CD14-positive monocyte (primary cell): ENCODE results near the gene SUPT6H. TPM values are rescaled to one million over a fixed set of nuclear protein-coding genes. Genes with fewer than 3 reads are reported as not detected.

Source experiments
- DNase-seq, 3 donors: peaks; one replicate each; pipeline ENCODE4 v3.0.0-alpha.2; 2011 to 2022
- H2AFZ ChIP-seq: 2 replicates; pipeline ENCODE4 v1.6.0; 2012; ENCODE audit warnings: mild to moderate bottlenecking, low read depth, low read length, inconsistent platforms; ENCODE audit not compliant: insufficient read depth, poor library complexity, severe bottlenecking
- H3K27ac ChIP-seq, 2 donors: 1 replicate in 1 of 2; 2 replicates in 1 of 2; pipeline ENCODE4 v1.5.1; 2012 to 2013; ENCODE audit warnings: low read length in 2 of 2, control low read depth in 1 of 2, inconsistent platforms in 1 of 2, low read depth in 1 of 2, mild to moderate bottlenecking in 1 of 2
- H3K27me3 ChIP-seq, 2 donors: one replicate each; pipeline versions ENCODE4 v1.6.0 to v1.6.1; 2011 to 2013; ENCODE audit warnings: low read length in 2 of 2; ENCODE audit not compliant: control insufficient read depth in 2 of 2, insufficient read depth in 2 of 2
- H3K36me3 ChIP-seq, 2 donors: replicated peaks in 1 of 2; 1 replicate in 1 of 2; 2 replicates in 1 of 2; pipeline versions ENCODE4 v1.5.1 to v1.6.1; 2012 to 2013; ENCODE audit warnings: low read length in 2 of 2, control low read depth in 1 of 2, inconsistent platforms in 1 of 2, mild to moderate bottlenecking in 1 of 2; ENCODE audit not compliant: insufficient read depth in 2 of 2, control insufficient read depth in 1 of 2
- H3K4me1 ChIP-seq, 2 donors: 1 replicate in 1 of 2; 2 replicates in 1 of 2; pipeline versions ENCODE4 v1.5.1 to v1.6.1; 2012 to 2013; ENCODE audit warnings: low read length in 2 of 2, control low read depth in 1 of 2, inconsistent platforms in 1 of 2, mild to moderate bottlenecking in 1 of 2, moderate library complexity in 1 of 2; ENCODE audit not compliant: insufficient read depth in 2 of 2, control insufficient read depth in 1 of 2
- H3K4me2 ChIP-seq: replicated peaks from 2 replicates; pipeline ENCODE3; 2012; ENCODE audit warnings: low read length, moderate library complexity, mild to moderate bottlenecking; ENCODE audit not compliant: poor library complexity, severe bottlenecking; ENCODE audit errors: extremely low read depth
- H3K4me3 ChIP-seq, 3 experiments: fragments of 200-600 bp in 1 of 3; sonication (generic) in 1 of 3; replicated peaks in 1 of 3; 1 replicate in 2 of 3; 2 replicates in 1 of 3; pipeline ENCODE4 v1.5.1; 2011 to 2013; ENCODE audit warnings: low read length in 3 of 3, mild to moderate bottlenecking in 3 of 3, control low read depth in 2 of 3, low read depth in 2 of 3, inconsistent platforms in 1 of 3, moderate library complexity in 1 of 3
- H3K79me2 ChIP-seq: 2 replicates; pipeline ENCODE4 v1.6.0; 2012; ENCODE audit warnings: mild to moderate bottlenecking, control low read depth, inconsistent platforms, low read length, moderate library complexity; ENCODE audit not compliant: insufficient read depth
- H3K9ac ChIP-seq: 2 replicates; pipeline ENCODE4 v1.6.0; 2017; ENCODE audit warnings: low read length, mild to moderate bottlenecking; ENCODE audit not compliant: insufficient read depth, poor library complexity, severe bottlenecking
- H3K9me3 ChIP-seq, 2 donors: replicated peaks in 1 of 2; 1 replicate in 1 of 2; 2 replicates in 1 of 2; pipeline versions ENCODE4 v1.5.1 to v1.6.1; 2012 to 2013; ENCODE audit warnings: low read length in 2 of 2, control low read depth in 1 of 2; ENCODE audit not compliant: control insufficient read depth in 1 of 2, insufficient read depth in 1 of 2
- H4K20me1 ChIP-seq: 2 replicates; pipeline ENCODE4 v1.6.0; 2012; ENCODE audit warnings: mild to moderate bottlenecking, low read length, control low read depth, moderate library complexity; ENCODE audit not compliant: insufficient read depth
- H3K27ac Mint-ChIP-seq, 7 donors: one replicate each; pipeline ENCODE4 v1.8.0; 2020; ENCODE audit warnings: mild to moderate bottlenecking in 7 of 7, mixed read lengths in 7 of 7, moderate library complexity in 6 of 7, inconsistent platforms in 2 of 7
- H3K27me3 Mint-ChIP-seq, 3 donors: one replicate each; pipeline ENCODE4 v1.8.0; 2021 to 2022; ENCODE audit warnings: low read depth in 3 of 3, mild to moderate bottlenecking in 3 of 3, mixed read lengths in 3 of 3, moderate library complexity in 3 of 3, inconsistent platforms in 1 of 3
- H3K36me3 Mint-ChIP-seq, 2 donors: one replicate each; pipeline ENCODE4 v1.8.0; 2020; ENCODE audit warnings: mixed read lengths in 2 of 2, inconsistent platforms in 1 of 2, mild to moderate bottlenecking in 1 of 2
- H3K4me1 Mint-ChIP-seq: one replicate; pipeline ENCODE4 v1.8.0; 2020; ENCODE audit warnings: mild to moderate bottlenecking, mixed read lengths
- H3K4me3 Mint-ChIP-seq, 2 donors: one replicate each; pipeline ENCODE4 v1.8.0; 2020; ENCODE audit warnings: mild to moderate bottlenecking in 2 of 2, mixed read lengths in 2 of 2, moderate library complexity in 1 of 2
- H3K9me3 Mint-ChIP-seq, 7 donors: one replicate each; pipeline ENCODE4 v1.8.0; 2020 to 2022; ENCODE audit warnings: mixed read lengths in 7 of 7, mild to moderate bottlenecking in 6 of 7, moderate library complexity in 6 of 7, inconsistent platforms in 2 of 7
- CTCF ChIP-seq: fragments of 200-600 bp; IDR thresholded peaks from one replicate; pipeline ENCODE4 v1.8.0; 2022; ENCODE audit warnings: antibody characterized with exemption, mild to moderate bottlenecking
- WGBS: methylation state at CpG from one replicate; pipeline ENCODE4 v1.1.5; 2013; ENCODE audit warnings: missing lambda C conversion rate; ENCODE audit not compliant: insufficient coverage; 5-methylcytosine and 5-hydroxymethylcytosine counted together
- intact Hi-C, 2 donors: fragments of 100-400 bp; cut with micrococcal nuclease; formaldehyde crosslinking; loops; one replicate each; pipeline versions ENCODE4 v1.15.0 to v1.15.1; 2023
- polyA plus RNA-seq, 3 donors: library from polyadenylated mRNA; depleted of rRNA in 1 of 3; unstranded in 2 of 3; stranded (reverse) in 1 of 3; fragments of 300-500 nt in 2 of 3; fragments of >200 nt in 1 of 3; fragmentation: Illumina TruSeq in 2 of 3; gene quantifications; 1 replicate in 2 of 3; 2 replicates in 1 of 3; pipeline ENCODE4 v1.2.3, GENCODE V29; 2012 to 2021

Gene SUPT6H
- polyA plus RNA-seq, 3 donors = 3.8 to 33.9 (median 7.8) TPM

DNA sequence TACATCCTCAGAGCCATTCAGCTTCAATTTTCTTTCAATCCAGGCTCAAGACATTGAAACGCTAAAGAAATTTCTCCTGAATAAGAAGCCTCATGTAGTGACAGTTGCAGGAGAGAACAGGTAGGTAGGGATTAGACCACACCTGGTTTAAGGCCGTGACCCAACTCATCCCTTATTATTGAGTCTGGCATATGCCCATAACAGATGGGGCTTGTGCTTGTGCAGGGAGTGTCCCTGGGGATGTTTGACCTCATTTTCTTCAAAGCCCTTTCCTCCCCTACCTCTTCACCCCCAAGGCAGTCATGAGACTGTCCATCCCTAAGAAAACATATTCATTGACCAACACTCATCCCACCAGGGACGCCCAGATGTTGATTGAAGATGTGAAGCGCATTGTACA lies 24.3 kb downstream of the SUPT6H start:
- H3K36me3 Mint-ChIP-seq = peaks cover 92 to 99% of the 10 kb centered on the region in 2 donors
- no peaks in the 10 kb centered on the region for H3K27me3 Mint-ChIP-seq
- H3K4me1 Mint-ChIP-seq = no peaks in the 10 kb centered on the region
- peak overlapping the region in 1 of 7 donors; percentile 54 for H3K27ac Mint-ChIP-seq
- H3K36me3 ChIP-seq = peaks cover 99% of the 10 kb centered on the region in 2 donors
- H3K9ac ChIP-seq = no peak overlapping the region
- no peaks in the 10 kb centered on the region for H3K9me3 ChIP-seq
- no peak overlapping the region for H3K27ac ChIP-seq
- WGBS = 94% methylated on average over 2 of the region's 4 CpGs
- no peaks in the 10 kb centered on the region for H3K79me2 ChIP-seq
- intact Hi-C loops = no loop called here
- H3K9me3 Mint-ChIP-seq = no peaks in the 10 kb centered on the region
- TF ChIP-seq CTCF = no peak
- DNase-seq = no peak
- H3K4me2 ChIP-seq = no peak overlapping the region
- no peaks in the 10 kb centered on the region for H3K4me1 ChIP-seq
- H2AFZ ChIP-seq = no peak overlapping the region
- H4K20me1 ChIP-seq = no peaks in the 10 kb centered on the region
- H3K4me3 Mint-ChIP-seq = no peak overlapping the region
- H3K4me3 ChIP-seq = no peak overlapping the region
- H3K27me3 ChIP-seq = no peaks in the 10 kb centered on the region

DNA sequence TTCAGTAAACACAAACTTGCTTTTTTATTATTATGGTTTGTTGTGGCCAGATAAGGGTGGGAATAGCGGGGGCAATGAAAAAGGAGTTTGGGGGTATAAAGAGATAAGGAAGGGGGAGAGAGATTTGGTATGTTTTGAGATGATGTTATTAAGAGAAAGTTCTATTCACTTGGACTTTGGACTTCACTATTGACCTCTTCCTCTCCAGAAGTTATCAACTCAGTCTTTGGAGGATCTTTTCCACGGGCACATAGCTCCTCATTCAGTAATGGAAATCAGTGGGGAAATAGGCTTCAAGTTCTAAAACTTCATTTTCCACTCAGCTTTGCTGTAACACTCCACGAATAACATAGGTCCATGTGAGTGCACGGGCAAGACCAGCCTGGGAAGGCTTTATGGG lies 26.5 kb downstream of the SUPT6H start:
- no peaks in the 10 kb centered on the region for H4K20me1 ChIP-seq
- H3K9me3 ChIP-seq = no peaks in the 10 kb centered on the region
- H2AFZ ChIP-seq = no peak overlapping the region
- Mint-ChIP-seq H3K4me3 (no peak overlapping the region), H3K4me1 (no peaks in the 10 kb centered on the region), H3K27me3 (no peaks in the 10 kb centered on the region), H3K9me3 (no peaks in the 10 kb centered on the region), H3K36me3 (peaks cover 86 to 99% of the 10 kb centered on the region in 2 donors), H3K27ac (peak overlapping the region in 1 of 7 donors; percentile 16)
- intact Hi-C loops = no loop called here
- no peak overlapping the region for H3K4me3 ChIP-seq
- H3K4me2 ChIP-seq = no peak overlapping the region
- H3K36me3 ChIP-seq = peaks cover 91 to 99% of the 10 kb centered on the region in 2 donors
- H3K9ac ChIP-seq = no peak overlapping the region
- TF ChIP-seq CTCF = no peak
- no peaks in the 10 kb centered on the region for H3K79me2 ChIP-seq
- H3K27ac ChIP-seq = no peak overlapping the region
- no peaks in the 10 kb centered on the region for H3K4me1 ChIP-seq
- DNase-seq = no peak
- no peaks in the 10 kb centered on the region for H3K27me3 ChIP-seq
- no CpG with 5 or more reads among the region's 4 CpGs for WGBS
